Endothelial cell (in vitro differentiated cells): ENCODE results near the gene PRPH2. TPM values are rescaled to one million over a fixed set of nuclear protein-coding genes. Genes with fewer than 3 reads are reported as not detected.
"Not testable (repeated sequence)": the region's sequence is repeated elsewhere in the genome, so short reads cannot be mapped to it uniquely, and the experiment has no call there.

ENCODE experiments used
- DNase-seq: peaks from one replicate; pipeline ENCODE4 v3.0.0; 2021; ENCODE audit warnings: low spot score
- H3K27ac Mint-ChIP-seq: one replicate; pipeline ENCODE4 v1.8.0; 2021; ENCODE audit warnings: mixed read lengths, inconsistent platforms; ENCODE audit not compliant: unreplicated experiment
- H3K27me3 Mint-ChIP-seq: one replicate; pipeline ENCODE4 v1.8.0; 2021; ENCODE audit warnings: mild to moderate bottlenecking, moderate library complexity, mixed read lengths, inconsistent platforms; ENCODE audit not compliant: unreplicated experiment
- H3K36me3 Mint-ChIP-seq: one replicate; pipeline ENCODE4 v1.8.0; 2021; ENCODE audit warnings: mild to moderate bottlenecking, low read depth, mixed read lengths, inconsistent platforms; ENCODE audit not compliant: unreplicated experiment
- H3K4me1 Mint-ChIP-seq: one replicate; pipeline ENCODE4 v1.8.0; 2021; ENCODE audit warnings: mild to moderate bottlenecking, mixed read lengths, inconsistent platforms; ENCODE audit not compliant: unreplicated experiment
- H3K4me3 Mint-ChIP-seq: one replicate; pipeline ENCODE4 v1.8.0; 2021; ENCODE audit warnings: mild to moderate bottlenecking, mixed read lengths, inconsistent platforms; ENCODE audit not compliant: unreplicated experiment
- H3K9me3 Mint-ChIP-seq: one replicate; pipeline ENCODE4 v1.8.0; 2021; ENCODE audit warnings: mixed read lengths, inconsistent platforms; ENCODE audit not compliant: unreplicated experiment
- CTCF ChIP-seq: fragments of 200-600 bp; sonication (generic); IDR thresholded peaks from one replicate; pipeline ENCODE4 v1.5.0; 2021; ENCODE audit warnings: antibody characterized with exemption; ENCODE audit not compliant: unreplicated experiment
- total RNA-seq: library from RNA; stranded (reverse); fragmentation: NEBNext Ultra II Directional; extraction: Animal tissue kit (Norgen Biotek cat#: 25700); gene quantifications from one replicate; pipeline ENCODE4 v1.2.1, GENCODE V29; 2021; ENCODE audit not compliant: unreplicated experiment

The PRPH2 gene
- total RNA-seq, 1 donor from 2014 or later, result 0.15 TPM

- Mint-ChIP-seq H3K27me3 (peaks cover 9% of the 10 kb centered on the region), H3K9me3 (no peaks in the 10 kb centered on the region), H3K4me3 (no peak overlapping the region), H3K27ac (peak overlapping the region; percentile 7), H3K36me3 (peaks cover 4% of the 10 kb centered on the region), H3K4me1 (peaks cover 20% of the 10 kb centered on the region)
- no peak for TF ChIP-seq CTCF
- no peak for DNase-seq
Measured at GRCh38 chr6:42742116-42742894, 19.9 kb upstream of the PRPH2 start.

GRCh38 chr6:42740725-42741124 is 18.3 kb upstream of the PRPH2 start:
- no peak overlapping the region for H3K4me3 Mint-ChIP-seq
- H3K27ac Mint-ChIP-seq, result peak overlapping the region; percentile 8
- H3K36me3 Mint-ChIP-seq, result peaks cover 1% of the 10 kb centered on the region
- no peak for DNase-seq
- H3K4me1 Mint-ChIP-seq, result peaks cover 21% of the 10 kb centered on the region
- H3K27me3 Mint-ChIP-seq, result peaks cover 5% of the 10 kb centered on the region
- TF ChIP-seq CTCF, result no peak
- H3K9me3 Mint-ChIP-seq, result no peaks in the 10 kb centered on the region

- DNase-seq, result no peak
- TF ChIP-seq CTCF, result no peak
- Mint-ChIP-seq H3K27me3 (peaks cover 2% of the 10 kb centered on the region), H3K27ac (no peak overlapping the region), H3K4me1 (peaks cover 6% of the 10 kb centered on the region), H3K4me3 (no peak overlapping the region), H3K9me3 (no peaks in the 10 kb centered on the region), H3K36me3 (no peaks in the 10 kb centered on the region)
Measured at GRCh38 chr6:42735976-42736375, 13.6 kb upstream of the PRPH2 start.

- H3K36me3 Mint-ChIP-seq, DNase-seq, H3K9me3 Mint-ChIP-seq, H3K4me1 Mint-ChIP-seq, H3K27ac Mint-ChIP-seq, H3K4me3 Mint-ChIP-seq, H3K27me3 Mint-ChIP-seq: not testable (repeated sequence)
Measured at GRCh38 chr6:42733867-42734481, 11.6 kb upstream of the PRPH2 start.

GRCh38 chr6:42729731-42730130 is 7.3 kb upstream of the PRPH2 start:
- Mint-ChIP-seq H3K9me3 (no peaks in the 10 kb centered on the region), H3K36me3 (no peaks in the 10 kb centered on the region), H3K4me1 (peaks cover 2% of the 10 kb centered on the region), H3K4me3 (no peak overlapping the region), H3K27ac (no peak overlapping the region), H3K27me3 (peaks cover 5% of the 10 kb centered on the region)
- no peak for DNase-seq
- TF ChIP-seq CTCF, result no peak
